ENCODE results near the gene PTPRN2. TPM values are rescaled to one million over a fixed set of nuclear protein-coding genes. Genes with fewer than 3 reads are reported as not detected.

PTPRN2 gene
- total and polyA plus RNA-seq, 8 donors, result 12.2 to 49.2 (median 31.8) TPM

DNA sequence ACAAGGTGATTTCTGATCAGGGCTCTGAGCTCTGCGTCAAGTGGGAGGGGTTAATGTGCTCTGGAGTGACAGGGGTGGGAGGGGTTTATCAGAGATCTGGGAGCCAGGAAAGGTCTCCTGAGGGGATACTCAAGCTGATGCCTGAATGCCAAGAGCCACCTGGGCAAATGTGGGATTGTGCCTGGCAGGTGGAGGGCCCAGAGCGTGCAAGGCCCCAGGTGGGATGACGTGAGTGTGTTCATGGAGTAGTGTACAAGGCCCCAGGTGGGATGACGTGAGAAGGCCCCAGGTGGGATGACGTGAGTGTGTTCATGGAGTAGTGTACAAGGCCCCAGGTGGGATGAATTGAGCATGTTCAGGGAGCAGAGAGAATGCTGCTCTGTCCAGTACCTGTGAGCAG lies 610.3 kb downstream of the PTPRN2 start:
- Histone ChIP-seq H3K36me3 (no peaks in the 10 kb centered on the region), H3K4me1 (no peaks in the 10 kb centered on the region), H3K9me3 (peaks cover 0 to 5% (median 0%) of the 10 kb centered on the region in 4 donors), H3K27me3 (no peaks in the 10 kb centered on the region), H3K4me3 (no peak overlapping the region), H3K27ac (no peak overlapping the region)
- no peak for ATAC-seq
- intact Hi-C loops (cut with DNase I), result no loop called here
- no peak for DNase-seq
- TF ChIP-seq, protein P1, sequence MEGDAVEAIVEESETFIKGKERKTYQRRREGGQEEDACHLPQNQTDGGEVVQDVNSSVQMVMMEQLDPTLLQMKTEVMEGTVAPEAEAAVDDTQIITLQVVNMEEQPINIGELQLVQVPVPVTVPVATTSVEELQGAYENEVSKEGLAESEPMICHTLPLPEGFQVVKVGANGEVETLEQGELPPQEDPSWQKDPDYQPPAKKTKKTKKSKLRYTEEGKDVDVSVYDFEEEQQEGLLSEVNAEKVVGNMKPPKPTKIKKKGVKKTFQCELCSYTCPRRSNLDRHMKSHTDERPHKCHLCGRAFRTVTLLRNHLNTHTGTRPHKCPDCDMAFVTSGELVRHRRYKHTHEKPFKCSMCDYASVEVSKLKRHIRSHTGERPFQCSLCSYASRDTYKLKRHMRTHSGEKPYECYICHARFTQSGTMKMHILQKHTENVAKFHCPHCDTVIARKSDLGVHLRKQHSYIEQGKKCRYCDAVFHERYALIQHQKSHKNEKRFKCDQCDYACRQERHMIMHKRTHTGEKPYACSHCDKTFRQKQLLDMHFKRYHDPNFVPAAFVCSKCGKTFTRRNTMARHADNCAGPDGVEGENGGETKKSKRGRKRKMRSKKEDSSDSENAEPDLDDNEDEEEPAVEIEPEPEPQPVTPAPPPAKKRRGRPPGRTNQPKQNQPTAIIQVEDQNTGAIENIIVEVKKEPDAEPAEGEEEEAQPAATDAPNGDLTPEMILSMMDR (IDR thresholded peaks at IDR 0.05), result no peak
- 90 to 93% methylated on average over 5 of the region's 5 CpGs for WGBS, 2 donors
- FAIRE-seq, result no peak

DNA sequence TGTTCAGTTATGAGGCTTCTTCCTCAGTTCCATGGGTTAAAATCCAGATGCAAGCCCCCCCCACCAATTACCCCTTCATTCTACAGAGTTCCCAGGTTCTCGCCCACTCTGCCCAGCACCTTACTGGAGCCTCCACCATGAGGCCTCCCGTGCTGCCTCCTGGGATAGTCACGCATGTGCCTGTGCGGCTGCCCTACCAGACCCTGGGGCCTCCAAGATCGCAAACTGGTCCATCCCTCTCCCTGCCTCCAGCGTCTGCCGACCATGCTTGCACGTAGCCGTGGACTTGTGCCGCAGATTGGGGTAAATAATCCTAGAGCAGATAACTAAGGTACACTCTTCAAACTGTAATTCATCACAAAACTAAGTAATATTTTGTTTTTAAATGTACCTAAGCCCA lies 611.2 kb downstream of the PTPRN2 start:
- Histone ChIP-seq H3K36me3 (no peaks in the 10 kb centered on the region), H3K27me3 (no peaks in the 10 kb centered on the region), H3K4me1 (no peaks in the 10 kb centered on the region), H3K27ac (no peak overlapping the region), H3K9me3 (peaks cover 0 to 5% (median 0%) of the 10 kb centered on the region in 4 donors), H3K4me3 (no peak overlapping the region)
- 96 to 98% methylated on average over 10 of the region's 10 CpGs for whole genome bisulfite sequencing, 2 donors
- TF ChIP-seq, protein P1 (IDR thresholded peaks at IDR 0.05), result no peak
- intact Hi-C loops (cut with DNase I), result no loop called here
- no peak for FAIRE-seq
- no peak for DNase-seq
- ATAC-seq, result no peak

DNA sequence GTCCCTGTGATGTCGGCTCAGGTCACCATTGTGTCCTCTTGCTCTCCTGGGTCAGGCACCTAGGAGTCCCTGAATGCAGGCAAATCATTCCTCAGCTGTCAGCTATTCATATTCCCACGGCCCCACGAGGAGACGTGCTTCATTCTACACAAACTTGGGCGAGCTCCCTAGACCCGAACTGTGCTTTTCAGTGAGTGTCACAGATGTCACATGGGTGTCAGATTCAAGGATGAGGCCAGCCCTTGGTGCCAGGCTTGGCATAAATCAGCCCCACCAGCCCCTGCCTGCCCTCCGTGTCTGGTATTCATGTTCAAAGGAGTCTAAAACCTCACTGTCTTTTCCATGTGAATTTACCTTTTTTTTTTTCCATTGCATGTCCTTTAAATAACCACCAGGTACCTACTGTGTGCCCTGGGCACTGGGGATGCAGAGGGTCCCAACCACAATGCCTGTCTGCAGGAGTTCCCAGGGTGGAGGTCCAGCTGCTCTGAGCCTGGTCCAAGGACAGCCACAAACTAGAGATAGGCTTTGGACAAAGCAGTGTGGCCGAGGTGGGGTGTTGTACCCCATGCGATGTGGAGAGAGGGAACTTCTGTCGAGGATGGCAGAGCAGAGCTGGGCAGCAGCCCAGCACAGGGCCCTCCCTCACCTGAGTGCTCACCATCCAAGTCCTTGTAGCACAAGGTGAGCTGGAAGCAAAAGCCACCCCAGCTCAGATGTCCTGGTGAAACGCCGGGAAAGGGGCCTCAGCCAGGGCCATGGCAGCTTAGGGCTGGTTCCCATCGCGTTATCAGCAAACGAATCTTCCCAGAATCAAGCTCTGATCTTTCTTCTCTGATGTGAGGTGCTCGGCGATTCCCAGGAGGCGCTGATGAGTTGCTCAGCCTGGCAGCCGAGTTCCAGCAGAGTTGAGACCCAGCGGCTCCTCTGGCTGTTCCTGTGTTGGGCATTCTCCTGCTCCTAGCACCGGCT lies 611.9 kb downstream of the PTPRN2 start:
- Histone ChIP-seq H3K4me1 (no peaks in the 10 kb centered on the region), H3K36me3 (no peaks in the 10 kb centered on the region), H3K27ac (no peak overlapping the region), H3K9me3 (peaks cover 0 to 5% (median 0%) of the 10 kb centered on the region in 4 donors), H3K4me3 (no peak overlapping the region), H3K27me3 (no peaks in the 10 kb centered on the region)
- FAIRE-seq, result no peak
- ATAC-seq, result no peak
- no peak for DNase-seq
- 93 to 95% methylated on average over 21 of the region's 21 CpGs for WGBS, 2 donors
- TF ChIP-seq, protein P1 (IDR thresholded peaks at IDR 0.05), result no peak
- intact Hi-C loops (cut with DNase I), result no loop called here

DNA sequence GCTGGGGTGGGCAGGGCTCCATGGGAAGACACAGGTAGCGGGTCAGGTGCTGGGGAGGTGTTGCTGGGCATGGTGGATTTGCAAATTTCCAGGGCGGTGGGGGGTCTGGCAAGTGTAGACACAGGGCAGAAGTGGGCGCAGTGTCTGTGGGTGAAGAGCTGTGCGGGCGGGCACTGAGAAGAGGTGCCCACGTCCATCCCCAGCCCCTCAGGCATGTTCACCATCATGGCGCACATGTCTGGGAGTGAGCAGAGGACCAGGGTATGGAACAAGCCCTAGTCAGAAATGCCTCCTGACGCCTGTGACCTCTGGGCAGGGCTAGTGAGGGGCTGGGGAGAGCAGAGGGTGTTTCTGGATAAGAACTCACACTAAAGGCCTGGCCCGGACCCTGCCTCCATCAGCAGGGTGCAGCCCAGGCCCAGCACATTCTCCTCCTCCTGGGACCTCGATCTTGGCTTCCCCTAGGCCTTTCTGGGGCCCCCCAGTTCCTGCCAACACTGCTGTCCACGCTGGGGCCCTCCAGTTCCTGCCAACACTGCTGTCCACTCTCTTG lies 612.9 kb downstream of the PTPRN2 start:
- Histone ChIP-seq H3K4me3 (no peak overlapping the region), H3K4me1 (no peaks in the 10 kb centered on the region), H3K27ac (no peak overlapping the region), H3K9me3 (peaks cover 0 to 5% (median 0%) of the 10 kb centered on the region in 4 donors), H3K36me3 (no peaks in the 10 kb centered on the region), H3K27me3 (no peaks in the 10 kb centered on the region)
- 90 to 97% methylated on average over 10 to 11 of the region's 11 CpGs for WGBS, 2 donors
- FAIRE-seq (no peak), ATAC-seq (no peak), DNase-seq (no peak)
- intact Hi-C loops (cut with DNase I), result no loop called here
- TF ChIP-seq, protein P1 (IDR thresholded peaks at IDR 0.05), result no peak
